PC-3 (cell line): ENCODE results near the gene ST3GAL6. TPM values are rescaled to one million over a fixed set of nuclear protein-coding genes. Genes with fewer than 3 reads are reported as not detected.

Experiments used
- ATAC-seq: fragments of 200-7000 bp; cut with Tn5 transposase; 2 replicates; pipeline ENCODE4 v1.9.1; 2020; ENCODE audit warnings: mild to moderate bottlenecking, moderate library complexity
- BruUV-seq: library from RNA; stranded (reverse); fragments of 400-500 nt; replicated peaks from 2 replicates; lab custom pipeline; 2021; lab: Mats Ljungman, UMichigan
- CTCF ChIA-PET: fragments of 300-600 bp; sonication (Branson Sonifier 250); formaldehyde crosslinking; loops from one replicate; lab custom pipeline; 2022; ENCODE audit warnings: antibody characterized with exemption; lab: Charles Lee
- POLR2A ChIA-PET: fragments of 300-600 bp; sonication (Branson Sonifier 250); formaldehyde crosslinking; loops from one replicate; lab custom pipeline; 2022; ENCODE audit warnings: antibody characterized with exemption; ENCODE audit not compliant: unreplicated experiment; lab: Charles Lee
- DNase-seq: peaks from one replicate; pipeline ENCODE4 v3.0.0-alpha.2; 2015
- H2AFZ ChIP-seq: fragments of 300-600 bp; sonication (generic); 2 replicates; pipeline ENCODE4 v1.6.0; 2016; ENCODE audit warnings: antibody characterized with exemption, low read length
- H3F3A ChIP-seq: fragments of 300-600 bp; sonication (generic); one replicate; pipeline ENCODE4 v1.6.0; 2017; ENCODE audit warnings: antibody characterized with exemption, low read length, control low read depth, mild to moderate bottlenecking; ENCODE audit not compliant: unreplicated experiment
- H3K27ac ChIP-seq: fragments of 300-600 bp; sonication (generic); 2 replicates; pipeline ENCODE4 v1.5.1; 2016; ENCODE audit warnings: mild to moderate bottlenecking, low read length
- H3K27me3 ChIP-seq: fragments of 300-600 bp; sonication (generic); 2 replicates; pipeline ENCODE4 v1.6.1; 2016; ENCODE audit warnings: low read length, mixed read lengths
- H3K36me3 ChIP-seq: fragments of 300-600 bp; sonication (generic); 2 replicates; pipeline ENCODE4 v1.6.1; 2016; ENCODE audit warnings: low read depth, mixed run types, low read length, mixed read lengths
- H3K4me1 ChIP-seq: fragments of 300-600 bp; sonication (generic); 2 replicates; pipeline ENCODE4 v1.5.1; 2016; ENCODE audit warnings: low read length; ENCODE audit not compliant: insufficient read depth
- H3K4me2 ChIP-seq: fragments of 300-600 bp; sonication (generic); 2 replicates; pipeline ENCODE4 v1.6.0; 2016; ENCODE audit warnings: low read length
- H3K4me3 ChIP-seq: fragments of 300-600 bp; sonication (generic); 2 replicates; pipeline ENCODE4 v1.5.1; 2016; ENCODE audit warnings: mild to moderate bottlenecking, low read length, mixed read lengths
- H3K79me2 ChIP-seq: fragments of 300-600 bp; sonication (generic); 2 replicates; pipeline ENCODE4 v1.6.1; 2017; ENCODE audit warnings: low read length, mixed read lengths
- H3K9ac ChIP-seq: fragments of 300-600 bp; sonication (generic); 2 replicates; pipeline ENCODE4 v1.6.0; 2016; ENCODE audit warnings: mild to moderate bottlenecking, low read length
- H3K9me2 ChIP-seq: fragments of 300-600 bp; sonication (generic); replicated peaks from 2 replicates; pipeline ENCODE4 v1.6.1; 2016; ENCODE audit warnings: mixed run types, low read length, mixed read lengths
- H3K9me3 ChIP-seq: fragments of 300-600 bp; sonication (generic); 2 replicates; pipeline ENCODE4 v1.6.1; 2016; ENCODE audit warnings: low read length, mixed read lengths
- H4K20me1 ChIP-seq: fragments of 300-600 bp; sonication (generic); 2 replicates; pipeline ENCODE4 v1.6.1; 2016; ENCODE audit warnings: low read length, mixed read lengths
- CTCF ChIP-seq: fragments of 300-600 bp; sonication (generic); conservative IDR thresholded peaks from 2 replicates; pipeline ENCODE4 v1.5.1; 2017; ENCODE audit warnings: antibody characterized with exemption, low read depth, mild to moderate bottlenecking, low read length
- EZH2 ChIP-seq: fragments of 300-600 bp; sonication (generic); IDR thresholded peaks from one replicate; pipeline ENCODE4 v1.6.1; 2017; ENCODE audit warnings: antibody characterized with exemption, mild to moderate bottlenecking, low read length; ENCODE audit not compliant: unreplicated experiment
- EZH2phosphoT487 ChIP-seq: fragments of 300-600 bp; sonication (generic); IDR thresholded peaks from 2 replicates; pipeline ENCODE4 v1.6.1; 2018; ENCODE audit warnings: mild to moderate bottlenecking, antibody characterized with exemption, low read length, borderline replicate concordance
- intact Hi-C: fragments of 100-400 bp; cut with micrococcal nuclease; formaldehyde crosslinking; loops from 2 replicates; pipeline ENCODE4 v1.9.0; 2023
- total RNA-seq: library from RNA; depleted of rRNA; stranded (reverse); fragments of >200 nt; gene quantifications from 2 replicates; pipeline ENCODE4 v1.2.3, GENCODE V29; 2014

ST3GAL6 gene
- total RNA-seq, 1 experiment from 2014 or later = 11.5 TPM

GRCh38 chr3:98722389-98722788 is 40.8 kb upstream of the ST3GAL6 start:
- Histone ChIP-seq H3K9me3 (no peaks in the 10 kb centered on the region), H2AFZ (no peak overlapping the region), H3K4me2 (no peak overlapping the region), H3K27me3 (no peaks in the 10 kb centered on the region), H3K79me2 (no peaks in the 10 kb centered on the region), H3K9ac (no peak overlapping the region), H3K4me3 (no peak overlapping the region), H3K27ac (no peak overlapping the region), H3K4me1 (no peaks in the 10 kb centered on the region), H3K36me3 (no peaks in the 10 kb centered on the region), H3F3A (no peaks in the 10 kb centered on the region), H4K20me1 (no peaks in the 10 kb centered on the region), H3K9me2 (no peaks in the 10 kb centered on the region)
- ChIA-PET CTCF (no interaction called here), POLR2A (interaction anchor here (0.6 kb wide), 1 partner anchor 8 kb away, joined by 3 read pairs; no protein-coding TSS in a partner anchor)
- TF ChIP-seq EZH2phosphoT487 = no peak
- no peak for TF ChIP-seq CTCF
- TF ChIP-seq EZH2 = no peak
- no peak for DNase-seq
- intact Hi-C loops = no loop called here
- BruUV-seq = no TSS peak
- no peak for ATAC-seq

- intact Hi-C loops = no loop called here
These were observed 37.8 kb upstream of the ST3GAL6 start for GRCh38 chr3:98725352-98725751.

More at GRCh38 chr3:98725352-98725751, 37.8 kb upstream of the ST3GAL6 start:
- ATAC-seq (no peak), DNase-seq (no peak)
- TF ChIP-seq EZH2phosphoT487 (no peak), EZH2 (no peak), CTCF (no peak)
- Histone ChIP-seq H3K27ac (no peak overlapping the region), H3K9ac (no peak overlapping the region), H3K9me3 (no peaks in the 10 kb centered on the region), H3K4me3 (no peak overlapping the region), H3K4me2 (no peak overlapping the region), H3F3A (no peaks in the 10 kb centered on the region), H4K20me1 (no peaks in the 10 kb centered on the region), H3K4me1 (peaks cover 9% of the 10 kb centered on the region), H3K27me3 (no peaks in the 10 kb centered on the region), H3K9me2 (no peaks in the 10 kb centered on the region), H3K79me2 (no peaks in the 10 kb centered on the region), H2AFZ (no peak overlapping the region), H3K36me3 (no peaks in the 10 kb centered on the region)
- no TSS peak for BruUV-seq
- POLR2A ChIA-PET = no interaction called here
- CTCF ChIA-PET = no interaction called here
